ENCODE data around the gene CNNM4.

CNNM4 gene

DNA sequence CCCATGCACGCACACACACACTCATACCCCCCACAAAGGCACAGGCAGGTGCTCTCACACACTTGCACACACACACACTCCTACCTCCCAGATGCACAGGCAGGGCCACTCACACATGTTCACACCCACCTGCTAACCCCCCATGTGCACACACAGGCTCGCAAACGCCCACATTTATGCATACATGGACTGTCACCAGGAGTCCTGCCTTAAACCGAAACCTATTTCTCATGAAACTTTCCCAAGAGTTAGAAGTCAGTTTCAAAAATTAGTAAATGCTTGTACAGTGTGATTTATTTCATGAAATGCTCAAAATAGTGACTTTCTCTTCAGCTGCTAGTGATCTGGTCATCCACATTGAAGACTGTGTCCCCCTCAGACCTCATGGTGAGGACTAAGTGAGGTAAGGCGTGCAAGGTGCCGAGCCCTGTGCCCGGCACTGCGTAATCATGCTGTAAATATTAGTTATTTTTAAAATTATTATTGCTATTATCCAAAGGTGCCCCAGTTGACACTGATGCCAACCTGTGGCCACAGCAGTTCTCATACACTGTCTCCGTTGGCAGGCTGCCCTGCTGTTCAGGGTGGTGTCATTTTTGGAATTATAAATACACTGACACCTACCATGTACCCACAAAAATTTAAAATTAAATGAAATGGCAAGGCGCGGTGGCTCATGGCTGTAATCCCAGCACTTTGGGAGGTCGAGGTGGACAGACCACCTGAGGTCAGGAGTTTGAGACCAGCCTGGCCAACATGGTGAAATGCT lies 12.4 kb downstream of the CNNM4 start:
- Histone ChIP-seq H3K27me3 (ENCODE audit: low read depth, low read length) (no peaks in the 10 kb centered on the region), H3K27ac (ENCODE audit: low read length) (peak overlapping the region; percentile 26), H4K20me1 (ENCODE audit: insufficient read depth, low read length) (no peaks in the 10 kb centered on the region), H3K9me3 (ENCODE audit: insufficient read depth, low read length) (no peaks in the 10 kb centered on the region), H3K9ac (ENCODE audit: low read length) (no peak overlapping the region), H2AFZ (ENCODE audit: low read depth, low read length) (no peak overlapping the region), H3K4me2 (ENCODE audit: low read length) (peak overlapping the region; percentile 77), H3K79me2 (ENCODE audit: low read length) (no peaks in the 10 kb centered on the region), H3K4me1 (ENCODE audit: low read length) (peaks cover 25% of the 10 kb centered on the region), H3K36me3 (replicated peaks; ENCODE audit: low read depth, low read length) (no peaks in the 10 kb centered on the region), H3K4me3 (ENCODE audit: low read length) (peak overlapping the region; percentile 47)
- TF ChIP-seq EZH2phosphoT487 (IDR thresholded peaks at IDR 0.05; ENCODE audit: low read depth), result no peak
- TF ChIP-seq, protein P1, sequence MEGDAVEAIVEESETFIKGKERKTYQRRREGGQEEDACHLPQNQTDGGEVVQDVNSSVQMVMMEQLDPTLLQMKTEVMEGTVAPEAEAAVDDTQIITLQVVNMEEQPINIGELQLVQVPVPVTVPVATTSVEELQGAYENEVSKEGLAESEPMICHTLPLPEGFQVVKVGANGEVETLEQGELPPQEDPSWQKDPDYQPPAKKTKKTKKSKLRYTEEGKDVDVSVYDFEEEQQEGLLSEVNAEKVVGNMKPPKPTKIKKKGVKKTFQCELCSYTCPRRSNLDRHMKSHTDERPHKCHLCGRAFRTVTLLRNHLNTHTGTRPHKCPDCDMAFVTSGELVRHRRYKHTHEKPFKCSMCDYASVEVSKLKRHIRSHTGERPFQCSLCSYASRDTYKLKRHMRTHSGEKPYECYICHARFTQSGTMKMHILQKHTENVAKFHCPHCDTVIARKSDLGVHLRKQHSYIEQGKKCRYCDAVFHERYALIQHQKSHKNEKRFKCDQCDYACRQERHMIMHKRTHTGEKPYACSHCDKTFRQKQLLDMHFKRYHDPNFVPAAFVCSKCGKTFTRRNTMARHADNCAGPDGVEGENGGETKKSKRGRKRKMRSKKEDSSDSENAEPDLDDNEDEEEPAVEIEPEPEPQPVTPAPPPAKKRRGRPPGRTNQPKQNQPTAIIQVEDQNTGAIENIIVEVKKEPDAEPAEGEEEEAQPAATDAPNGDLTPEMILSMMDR (IDR thresholded peaks at IDR 0.05; ENCODE audit: low read depth, low read length), result no peak

DNA sequence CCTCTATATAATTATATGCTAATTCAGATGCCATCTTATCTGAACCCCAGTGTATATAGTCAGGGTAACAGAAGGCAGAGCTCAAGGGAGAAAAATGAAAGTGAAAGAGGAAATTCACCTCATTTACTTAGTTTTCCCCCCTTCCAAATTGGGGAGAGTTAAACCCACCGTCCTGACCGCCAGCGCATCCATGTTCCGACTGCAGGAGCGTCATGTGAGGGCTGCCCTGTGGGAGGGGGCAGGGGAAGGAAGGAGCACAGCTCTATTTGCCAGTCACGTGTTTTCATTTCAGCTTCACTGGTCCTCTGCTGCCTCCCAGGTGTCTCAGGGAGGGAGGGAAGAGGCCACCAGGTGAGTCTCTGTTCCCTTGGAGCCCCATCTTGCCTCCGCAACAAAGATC lies 13.2 kb downstream of the CNNM4 start:
- Histone ChIP-seq H3K4me1 (ENCODE audit: low read length) (peaks cover 18% of the 10 kb centered on the region), H2AFZ (ENCODE audit: low read depth, low read length) (peak overlapping the region; percentile 50; the same call in 1 of the 2 replicates), H3K9me3 (ENCODE audit: insufficient read depth, low read length) (no peaks in the 10 kb centered on the region), H3K4me3 (ENCODE audit: low read length) (peak overlapping the region; percentile 69), H3K9ac (ENCODE audit: low read length) (peak overlapping the region; percentile 27; the same call in 1 of the 2 replicates), H4K20me1 (ENCODE audit: insufficient read depth, low read length) (no peaks in the 10 kb centered on the region), H3K4me2 (ENCODE audit: low read length) (peak overlapping the region; percentile 68), H3K79me2 (ENCODE audit: low read length) (no peaks in the 10 kb centered on the region), H3K27ac (ENCODE audit: low read length) (no peak overlapping the region; the same call in 1 of the 2 replicates), H3K36me3 (replicated peaks; ENCODE audit: low read depth, low read length) (no peaks in the 10 kb centered on the region), H3K27me3 (ENCODE audit: low read depth, low read length) (no peaks in the 10 kb centered on the region)
- no peak for TF ChIP-seq EZH2phosphoT487 (IDR thresholded peaks at IDR 0.05; ENCODE audit: low read depth)
- TF ChIP-seq, protein P1 (IDR thresholded peaks at IDR 0.05; ENCODE audit: low read depth, low read length), result no peak

DNA sequence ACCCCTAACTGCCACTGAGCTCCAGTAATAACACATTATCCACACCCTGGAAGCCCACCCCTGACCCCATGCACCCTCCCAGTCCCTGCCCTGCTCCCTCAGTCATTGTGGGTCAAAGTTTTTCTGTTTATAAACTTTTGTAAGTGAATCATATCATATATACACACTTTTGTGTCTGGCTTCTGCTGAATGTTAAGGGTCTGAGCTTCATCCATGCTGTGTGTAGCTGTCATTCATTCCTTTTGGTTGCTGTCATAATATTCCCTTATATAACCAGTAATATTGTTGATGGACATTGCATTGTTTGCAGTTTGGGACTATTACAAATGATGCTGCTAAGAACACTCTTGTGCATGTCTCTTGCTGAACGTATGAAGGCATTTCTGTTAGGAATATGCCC lies 14.5 kb downstream of the CNNM4 start:
- H3K9me3 ChIP-seq (ENCODE audit: insufficient read depth, low read length), result no peaks in the 10 kb centered on the region
- no peak overlapping the region for H3K4me2 ChIP-seq (ENCODE audit: low read length)
- no peak overlapping the region for H2AFZ ChIP-seq (ENCODE audit: low read depth, low read length)
- H3K36me3 ChIP-seq (replicated peaks; ENCODE audit: low read depth, low read length), result no peaks in the 10 kb centered on the region
- H3K79me2 ChIP-seq (ENCODE audit: low read length), result no peaks in the 10 kb centered on the region
- H3K27ac ChIP-seq (ENCODE audit: low read length), result no peak overlapping the region
- no peak for TF ChIP-seq EZH2phosphoT487 (IDR thresholded peaks at IDR 0.05; ENCODE audit: low read depth)
- TF ChIP-seq, protein P1 (IDR thresholded peaks at IDR 0.05; ENCODE audit: low read depth, low read length), result no peak
- H3K9ac ChIP-seq (ENCODE audit: low read length), result no peak overlapping the region
- H3K4me3 ChIP-seq (ENCODE audit: low read length), result no peak overlapping the region
- H3K27me3 ChIP-seq (ENCODE audit: low read depth, low read length), result no peaks in the 10 kb centered on the region
- no peaks in the 10 kb centered on the region for H4K20me1 ChIP-seq (ENCODE audit: insufficient read depth, low read length)
- peaks cover 18% of the 10 kb centered on the region for H3K4me1 ChIP-seq (ENCODE audit: low read length)

DNA sequence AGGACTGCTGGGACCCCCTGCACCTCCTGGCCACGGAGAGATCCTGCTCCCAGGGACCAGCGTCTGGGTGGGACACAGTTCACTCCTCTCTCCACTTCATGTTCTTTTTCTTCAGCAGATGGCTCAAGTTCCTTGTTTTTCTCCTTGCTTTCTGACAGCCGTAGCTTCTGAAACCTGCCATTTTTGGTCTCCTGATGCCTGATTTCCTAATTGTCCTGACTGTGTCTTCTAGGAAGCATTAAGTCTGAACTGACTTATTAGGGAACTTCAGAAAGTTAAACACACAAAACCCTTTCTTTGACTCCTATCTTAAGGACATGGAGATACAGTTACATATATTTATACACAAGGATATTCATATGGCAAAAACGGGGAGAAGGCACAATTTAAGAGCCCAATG lies 22.7 kb downstream of the CNNM4 start:
- no peaks in the 10 kb centered on the region for H3K36me3 ChIP-seq (replicated peaks; ENCODE audit: low read depth, low read length)
- no peak overlapping the region for H3K4me2 ChIP-seq (ENCODE audit: low read length)
- H3K4me1 ChIP-seq (ENCODE audit: low read length), result no peaks in the 10 kb centered on the region
- no peaks in the 10 kb centered on the region for H3K9me3 ChIP-seq (ENCODE audit: insufficient read depth, low read length)
- H3K4me3 ChIP-seq (ENCODE audit: low read length), result no peak overlapping the region
- TF ChIP-seq, protein P1 (IDR thresholded peaks at IDR 0.05; ENCODE audit: low read depth, low read length), result no peak
- no peak for TF ChIP-seq EZH2phosphoT487 (IDR thresholded peaks at IDR 0.05; ENCODE audit: low read depth)
- H3K9ac ChIP-seq (ENCODE audit: low read length), result no peak overlapping the region
- H3K27ac ChIP-seq (ENCODE audit: low read length), result no peak overlapping the region
- H3K79me2 ChIP-seq (ENCODE audit: low read length), result no peaks in the 10 kb centered on the region
- no peak overlapping the region for H2AFZ ChIP-seq (ENCODE audit: low read depth, low read length)
- no peaks in the 10 kb centered on the region for H3K27me3 ChIP-seq (ENCODE audit: low read depth, low read length)
- H4K20me1 ChIP-seq (ENCODE audit: insufficient read depth, low read length), result no peaks in the 10 kb centered on the region

Data from OCI-LY3 (cell line).